Measurements from ENCODE around the gene ZRANB1. TPM values are rescaled to one million over a fixed set of nuclear protein-coding genes. Genes with fewer than 3 reads are reported as not detected.

ZRANB1 gene
- total RNA-seq, 1 donor = 22.3 TPM

DNA sequence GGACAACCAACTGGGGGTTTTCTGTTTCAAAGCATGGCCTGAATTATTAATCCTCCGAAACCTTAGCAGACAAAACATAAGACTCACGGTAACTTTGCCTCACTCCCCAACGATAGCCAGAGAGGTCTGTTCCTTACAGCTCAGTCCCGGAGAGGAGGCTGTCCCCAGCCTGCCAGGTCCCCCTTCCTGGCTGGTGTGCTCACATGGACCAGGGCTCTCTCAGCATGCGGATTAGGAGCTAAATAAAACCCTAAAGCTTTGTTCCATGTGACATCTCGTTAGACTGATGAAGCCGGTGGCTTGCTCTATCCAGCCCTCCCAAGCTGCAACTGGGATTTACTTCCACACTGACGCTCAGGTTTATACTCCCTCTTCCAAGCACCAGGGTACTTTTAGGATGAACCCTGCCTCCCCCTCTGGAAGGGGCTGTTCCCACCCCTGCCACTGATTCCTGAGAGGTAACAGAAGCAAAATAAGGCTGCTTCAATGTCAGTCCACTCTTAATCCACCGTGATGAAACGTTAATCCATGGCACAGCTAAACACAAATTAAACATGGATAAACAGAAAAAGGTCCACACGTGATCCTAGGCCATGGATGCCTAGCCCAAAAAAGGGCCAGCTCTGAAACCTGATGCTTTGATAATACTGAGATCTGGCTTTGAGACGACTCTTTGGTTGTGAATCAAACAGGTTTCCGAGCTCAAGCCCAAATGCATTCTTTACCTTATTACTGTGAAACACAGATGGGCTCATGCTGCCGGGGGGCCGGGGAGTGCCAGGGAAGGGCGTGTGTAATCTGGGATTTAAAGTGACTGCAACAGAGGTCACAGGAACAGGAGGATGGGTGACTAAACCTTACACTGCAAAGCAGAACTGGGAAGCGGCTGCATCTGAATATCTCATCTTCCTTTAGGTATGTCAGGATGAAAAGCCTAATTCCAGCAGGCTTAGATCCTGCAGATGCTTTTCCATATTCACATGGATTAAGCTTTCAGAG is 86.2 kb downstream of the ZRANB1 start:
- TF ChIP-seq, protein P1, sequence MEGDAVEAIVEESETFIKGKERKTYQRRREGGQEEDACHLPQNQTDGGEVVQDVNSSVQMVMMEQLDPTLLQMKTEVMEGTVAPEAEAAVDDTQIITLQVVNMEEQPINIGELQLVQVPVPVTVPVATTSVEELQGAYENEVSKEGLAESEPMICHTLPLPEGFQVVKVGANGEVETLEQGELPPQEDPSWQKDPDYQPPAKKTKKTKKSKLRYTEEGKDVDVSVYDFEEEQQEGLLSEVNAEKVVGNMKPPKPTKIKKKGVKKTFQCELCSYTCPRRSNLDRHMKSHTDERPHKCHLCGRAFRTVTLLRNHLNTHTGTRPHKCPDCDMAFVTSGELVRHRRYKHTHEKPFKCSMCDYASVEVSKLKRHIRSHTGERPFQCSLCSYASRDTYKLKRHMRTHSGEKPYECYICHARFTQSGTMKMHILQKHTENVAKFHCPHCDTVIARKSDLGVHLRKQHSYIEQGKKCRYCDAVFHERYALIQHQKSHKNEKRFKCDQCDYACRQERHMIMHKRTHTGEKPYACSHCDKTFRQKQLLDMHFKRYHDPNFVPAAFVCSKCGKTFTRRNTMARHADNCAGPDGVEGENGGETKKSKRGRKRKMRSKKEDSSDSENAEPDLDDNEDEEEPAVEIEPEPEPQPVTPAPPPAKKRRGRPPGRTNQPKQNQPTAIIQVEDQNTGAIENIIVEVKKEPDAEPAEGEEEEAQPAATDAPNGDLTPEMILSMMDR (IDR thresholded peaks at IDR 0.05; ENCODE audit: insufficient read depth, low read length) = no peak
- peak; percentile 48 for DNase-seq (ENCODE audit: low read depth)
- no peak overlapping the region for H3K4me3 ChIP-seq (ENCODE audit: low read depth, low read length)

DNA sequence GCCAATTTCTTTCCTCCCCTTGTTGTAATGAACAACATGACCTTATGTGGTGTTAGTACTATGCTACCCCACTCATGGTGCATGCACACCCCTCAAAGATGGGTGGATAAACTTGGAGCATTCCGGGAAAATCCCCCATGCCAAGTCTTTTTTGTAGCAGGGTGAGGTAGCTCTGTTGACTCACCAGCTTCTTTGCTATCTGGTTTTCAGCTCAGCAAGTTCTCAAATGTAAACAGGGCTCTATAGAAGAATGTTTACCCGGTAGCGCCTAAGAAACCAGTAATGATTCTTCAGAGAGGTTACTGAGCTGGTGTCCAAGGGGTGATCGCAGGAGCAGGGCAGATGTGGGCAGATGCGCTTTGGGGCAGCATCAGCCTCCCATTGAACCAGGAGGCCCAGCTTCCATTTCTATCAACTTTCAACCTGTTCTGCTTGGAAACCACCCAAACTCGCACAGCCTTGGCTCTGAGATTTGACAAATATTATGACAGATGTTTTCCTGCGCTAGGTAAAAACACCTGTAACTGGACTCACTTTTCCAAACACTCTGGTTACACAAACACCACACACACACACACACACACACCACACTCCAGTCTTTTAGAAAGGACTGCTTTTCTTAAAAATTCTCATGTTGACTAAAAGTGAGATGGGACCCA is 87.8 kb downstream of the ZRANB1 start:
- TF ChIP-seq, protein P1 (IDR thresholded peaks at IDR 0.05; ENCODE audit: insufficient read depth, low read length) = no peak
- no peak for DNase-seq (ENCODE audit: low read depth)
- H3K4me3 ChIP-seq (ENCODE audit: low read depth, low read length) = no peak overlapping the region

DNA sequence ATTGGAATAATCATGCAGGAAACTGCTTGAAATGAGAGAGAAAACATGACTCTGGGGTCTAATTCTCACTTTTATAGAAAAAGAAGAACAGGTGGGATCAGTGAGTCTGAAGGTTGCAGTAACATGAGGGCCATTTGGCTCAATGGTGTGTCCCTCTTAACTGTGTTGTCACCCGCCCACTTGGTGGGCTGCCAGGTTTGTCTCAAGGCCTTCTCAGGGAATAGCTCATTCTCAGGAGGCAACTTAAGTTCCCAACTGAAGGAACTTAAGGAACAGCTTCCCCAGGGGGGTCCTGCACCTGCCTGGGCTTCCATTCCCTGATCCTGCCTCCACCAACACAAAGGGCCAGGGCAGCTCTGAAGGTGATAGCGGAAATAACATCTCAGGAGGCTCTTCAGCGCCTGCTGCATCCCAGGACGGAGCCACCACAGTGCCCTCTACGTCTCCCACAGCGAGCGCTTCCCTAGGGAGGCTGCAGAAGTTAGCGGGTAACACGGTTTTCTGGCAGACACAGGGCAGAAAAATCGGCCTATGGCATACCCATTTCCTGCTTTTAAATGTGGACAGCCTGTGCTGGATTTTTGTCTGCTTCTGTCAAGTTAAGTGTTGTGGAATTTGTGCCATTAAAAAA is 88.8 kb downstream of the ZRANB1 start:
- TF ChIP-seq, protein P1 (IDR thresholded peaks at IDR 0.05; ENCODE audit: insufficient read depth, low read length) = no peak
- H3K4me3 ChIP-seq (ENCODE audit: low read depth, low read length) = no peak overlapping the region
- DNase-seq (ENCODE audit: low read depth) = no peak

DNA sequence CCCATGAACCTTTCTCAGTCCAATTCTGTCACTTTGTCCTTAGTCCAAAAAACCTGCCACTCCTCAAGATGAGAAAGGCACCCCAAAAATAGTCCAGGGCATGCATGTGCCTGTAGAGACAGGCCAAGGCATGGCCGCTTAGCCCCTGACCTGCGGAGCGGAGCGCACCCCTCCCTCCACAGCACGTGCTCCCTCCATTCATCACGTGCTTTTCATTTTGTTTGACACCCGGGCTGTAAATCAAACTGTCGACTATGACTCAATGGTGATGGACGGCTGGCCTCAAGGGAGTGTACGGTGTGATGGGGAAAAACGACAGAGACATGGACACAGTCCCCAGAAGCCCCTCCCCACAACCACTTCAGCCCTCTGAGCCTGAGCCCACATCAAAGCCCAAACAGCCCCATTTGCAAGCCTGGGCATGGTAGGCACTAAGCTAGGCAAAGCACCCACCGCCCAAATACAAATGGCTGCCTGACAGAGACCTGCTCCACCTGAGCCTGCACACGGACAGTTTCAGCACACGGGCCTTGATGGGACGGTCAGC is 90.6 kb downstream of the ZRANB1 start:
- DNase-seq (ENCODE audit: low read depth) = no peak
- no peak overlapping the region for H3K4me3 ChIP-seq (ENCODE audit: low read depth, low read length)
- TF ChIP-seq, protein P1 (IDR thresholded peaks at IDR 0.05; ENCODE audit: insufficient read depth, low read length) = no peak

DNA sequence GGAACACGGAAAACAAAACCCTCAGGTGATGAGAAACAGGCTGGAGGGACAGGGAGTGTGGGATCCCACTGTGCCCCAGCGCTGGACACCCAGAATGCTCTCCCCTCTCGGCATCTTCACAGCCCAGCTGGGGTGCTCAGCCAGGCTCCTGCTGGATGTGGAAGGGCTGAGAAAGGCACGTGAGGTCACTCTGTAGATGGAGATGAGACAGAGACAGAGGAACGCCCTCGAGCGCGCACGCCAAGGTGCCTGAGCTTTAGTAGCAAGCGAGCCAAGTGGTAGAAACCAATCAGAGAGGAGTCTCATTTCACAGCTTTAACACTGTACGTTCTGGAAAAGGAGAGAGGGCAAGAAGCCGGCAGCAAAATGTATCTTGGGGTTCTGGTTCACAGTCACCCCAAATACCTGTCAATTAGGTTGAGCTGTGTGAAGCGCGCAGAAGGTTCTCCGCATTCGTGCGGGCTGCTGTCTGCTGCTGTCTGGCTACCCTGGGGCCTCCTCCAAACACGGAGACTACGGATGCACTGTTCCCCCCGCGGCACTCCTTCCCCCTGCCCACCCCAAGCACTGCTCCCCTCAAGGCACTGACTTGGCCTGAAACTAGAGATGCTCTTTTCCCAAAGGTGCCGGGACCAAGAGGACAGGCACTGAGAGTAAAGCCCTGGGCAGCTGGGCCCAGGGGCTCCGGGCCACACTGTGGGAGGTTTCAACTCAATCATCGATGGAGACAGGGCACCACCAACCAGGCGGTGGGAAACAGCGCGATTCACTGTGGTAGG is 91.4 kb downstream of the ZRANB1 start:
- H3K4me3 ChIP-seq (ENCODE audit: low read depth, low read length) = no peak overlapping the region
- DNase-seq (ENCODE audit: low read depth) = no peak
- TF ChIP-seq, protein P1 (IDR thresholded peaks at IDR 0.05; ENCODE audit: insufficient read depth, low read length) = no peak

DNA sequence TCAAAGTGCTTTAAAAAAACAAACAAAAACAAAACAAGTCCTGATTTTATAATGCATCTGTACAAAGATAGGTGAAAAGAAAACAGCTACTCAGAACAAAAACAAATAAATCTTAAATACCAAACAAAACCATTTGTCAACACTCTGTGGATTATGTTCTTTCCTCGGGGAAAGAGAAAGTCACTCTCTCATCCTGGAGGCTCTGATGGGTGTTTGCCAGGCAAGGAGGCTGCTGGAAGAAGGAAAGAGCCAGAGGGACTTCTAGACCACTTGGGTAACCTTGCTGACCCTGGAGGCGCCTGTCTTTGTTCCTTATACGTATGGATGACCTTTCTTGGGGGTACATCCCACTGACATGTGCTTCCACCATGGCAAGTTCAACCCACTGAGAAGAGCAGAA is 92.8 kb downstream of the ZRANB1 start:
- TF ChIP-seq, protein P1 (IDR thresholded peaks at IDR 0.05; ENCODE audit: insufficient read depth, low read length) = no peak
- no peak for DNase-seq (ENCODE audit: low read depth)
- peak overlapping the region; percentile 34 for H3K4me3 ChIP-seq (ENCODE audit: low read depth, low read length)

Data from fibroblast of the aortic adventitia (primary cell).